B cell (primary cell): ENCODE data around the gene CKS2. TPM values are rescaled to one million over a fixed set of nuclear protein-coding genes. Genes with fewer than 3 reads are reported as not detected.

Source experiments
- ATAC-seq: fragments of 200-7000 bp; cut with Tn5 transposase; one replicate; pipeline ENCODE4 v1.10.0; 2021; ENCODE audit warnings: low read depth, mild to moderate bottlenecking, moderate number of reproducible peaks, moderate library complexity
- CTCF ChIA-PET: fragments of 350-600 bp; sonication (Branson Sonifier 250); formaldehyde crosslinking; loops from one replicate; lab custom pipeline; 2021; ENCODE audit warnings: antibody characterized with exemption, inconsistent platforms; lab: Charles Lee
- POLR2A ChIA-PET: fragments of 350-600 bp; sonication (Branson Sonifier 250); formaldehyde crosslinking; loops from one replicate; lab custom pipeline; 2021; ENCODE audit warnings: antibody characterized with exemption; lab: Charles Lee
- DNase-seq: peaks from one replicate; pipeline ENCODE4 v3.0.0; 2013
- H2AFZ ChIP-seq: 2 replicates; pipeline ENCODE4 v1.6.1; 2012; ENCODE audit warnings: mild to moderate bottlenecking, low read depth, low read length; ENCODE audit not compliant: insufficient read depth, poor library complexity, severe bottlenecking
- H3K27ac ChIP-seq, 2 donors: 1 replicate in 1 of 2; 2 replicates in 1 of 2; pipeline ENCODE4 v1.5.1; 2012 to 2013; ENCODE audit warnings: low read length in 2 of 2, mild to moderate bottlenecking in 2 of 2, moderate library complexity in 1 of 2
- H3K27me3 ChIP-seq, 4 experiments: fragments of 200-600 bp in 1 of 4; sonication (generic) in 1 of 4; replicated peaks in 1 of 4; 1 replicate in 2 of 4; 2 replicates in 2 of 4; pipeline versions ENCODE4 v1.6.1 to v1.7.0; 2013 to 2016; ENCODE audit warnings: low read length in 3 of 4, mild to moderate bottlenecking in 2 of 4, mixed read lengths in 1 of 4, moderate library complexity in 1 of 4; ENCODE audit not compliant: insufficient read depth in 4 of 4, control insufficient read depth in 3 of 4; ENCODE audit errors: control extremely low read depth in 1 of 4
- H3K36me3 ChIP-seq, 2 experiments: replicated peaks in 1 of 2; 1 replicate in 1 of 2; 2 replicates in 1 of 2; pipeline versions ENCODE4 v1.6.1 to v1.7.1; 2013; ENCODE audit warnings: low read length in 1 of 2; ENCODE audit not compliant: insufficient read depth in 2 of 2, control insufficient read depth in 1 of 2; ENCODE audit errors: control extremely low read depth in 1 of 2, extremely low read depth in 1 of 2
- H3K4me1 ChIP-seq, 2 donors: fragments of 200-600 bp in 1 of 2; sonication (generic) in 1 of 2; 1 replicate in 1 of 2; 2 replicates in 1 of 2; pipeline versions ENCODE4 v1.5.1 to v1.6.1; 2013 to 2017; ENCODE audit warnings: low read length in 2 of 2; ENCODE audit not compliant: control insufficient read depth in 2 of 2, insufficient read depth in 2 of 2
- H3K4me2 ChIP-seq: replicated peaks from 2 replicates; pipeline ENCODE3; 2012; ENCODE audit warnings: mild to moderate bottlenecking, low read depth, low read length; ENCODE audit not compliant: poor library complexity, severe bottlenecking
- H3K4me3 ChIP-seq, 5 experiments: fragments of 200-600 bp in 1 of 5; sonication (generic) in 1 of 5; 1 replicate in 3 of 5; 2 replicates in 2 of 5; pipeline versions ENCODE4 v1.5.1 to v1.7.0; 2011 to 2016; ENCODE audit warnings: low read length in 4 of 5, mild to moderate bottlenecking in 4 of 5, low read depth in 2 of 5, control low read depth in 1 of 5, moderate library complexity in 1 of 5; ENCODE audit not compliant: insufficient read depth in 1 of 5; ENCODE audit errors: control extremely low read depth in 1 of 5, extremely low read depth in 1 of 5
- H3K79me2 ChIP-seq: fragments of 200-600 bp; sonication (generic); one replicate; pipeline ENCODE4 v1.6.0; 2016; ENCODE audit warnings: low read length; ENCODE audit not compliant: control insufficient read depth, insufficient read depth
- H3K9ac ChIP-seq: fragments of 200-600 bp; sonication (generic); 2 replicates; pipeline ENCODE4 v1.6.1; 2017; ENCODE audit warnings: mild to moderate bottlenecking, low read length, moderate library complexity
- H3K9me3 ChIP-seq, 3 donors: one replicate each; pipeline versions ENCODE4 v1.6.1 to v1.7.1; 2013; ENCODE audit warnings: low read length in 2 of 3; ENCODE audit not compliant: control insufficient read depth in 2 of 3, insufficient read depth in 1 of 3; ENCODE audit errors: control extremely low read depth in 1 of 3
- H4K20me1 ChIP-seq: 2 replicates; pipeline ENCODE4 v1.6.0; 2012; ENCODE audit warnings: mild to moderate bottlenecking, low read length; ENCODE audit not compliant: insufficient read depth, control insufficient read depth, poor library complexity, severe bottlenecking
- H3K27ac Mint-ChIP-seq: one replicate; pipeline ENCODE4 v1.8.0; 2021; ENCODE audit warnings: mixed read lengths
- H3K27me3 Mint-ChIP-seq: one replicate; pipeline ENCODE4 v1.8.0; 2021; ENCODE audit warnings: mixed read lengths
- H3K4me1 Mint-ChIP-seq: one replicate; pipeline ENCODE4 v1.8.0; 2021; ENCODE audit warnings: mixed read lengths
- H3K4me3 Mint-ChIP-seq: one replicate; pipeline ENCODE4 v1.8.0; 2021; ENCODE audit warnings: mixed read lengths
- H3K9me3 Mint-ChIP-seq: one replicate; pipeline ENCODE4 v1.8.0; 2022; ENCODE audit warnings: mixed read lengths; ENCODE audit not compliant: insufficient read depth
- CTCF ChIP-seq: fragments of 200-600 bp; IDR thresholded peaks from one replicate; pipeline ENCODE4 v1.8.0; 2022; ENCODE audit warnings: antibody characterized with exemption, mild to moderate bottlenecking
- EZH2 ChIP-seq: IDR thresholded peaks from 2 replicates; pipeline ENCODE4 v1.6.1; 2012; ENCODE audit warnings: borderline replicate concordance, low read depth, mild to moderate bottlenecking, moderate library complexity, low read length; ENCODE audit not compliant: insufficient read depth, poor library complexity, severe bottlenecking
- WGBS: methylation state at CpG from one replicate; pipeline ENCODE4 v1.1.5; 2013; ENCODE audit warnings: missing lambda C conversion rate; ENCODE audit not compliant: insufficient coverage; 5-methylcytosine and 5-hydroxymethylcytosine counted together
- intact Hi-C: fragments of 100-400 bp; cut with micrococcal nuclease; formaldehyde crosslinking; loops from one replicate; pipeline ENCODE4 v1.10.0; 2022
- polyA plus RNA-seq: library from polyadenylated mRNA; depleted of rRNA; stranded (reverse); fragments of >200 nt; gene quantifications from 2 replicates; pipeline ENCODE4 v1.2.3, GENCODE V29; 2012
- total RNA-seq, 2 donors: library from RNA; stranded (reverse); fragments of 120-200 nt in 1 of 2; gene quantifications; 1 replicate in 1 of 2; 2 replicates in 1 of 2; pipeline versions ENCODE4 v1.2.3 to v1.2.4, GENCODE V29; 2013 to 2022

Gene CKS2
- total and polyA plus RNA-seq, 2 donors (not counting 1 experiment from before 2014, with no cell fraction given): 11.5 to 64.4 TPM

GRCh38 chr9:89352451-89352850, 41.5 kb downstream of the CKS2 start:
- peaks cover 33% of the 10 kb centered on the region for H4K20me1 ChIP-seq
- H3K27ac ChIP-seq: no peak overlapping the region
- peaks cover 15% of the 10 kb centered on the region for H3K79me2 ChIP-seq
- no peak overlapping the region for H3K9ac ChIP-seq
- peaks cover 4 to 91% of the 10 kb centered on the region in 2 experiments for H3K36me3 ChIP-seq
- no peak overlapping the region for H3K27ac Mint-ChIP-seq
- intact Hi-C loops: no loop called here
- no peak overlapping the region for H3K4me2 ChIP-seq
- H2AFZ ChIP-seq: no peak overlapping the region
- 100% methylated on average over 2 of the region's 3 CpGs for WGBS
- ChIA-PET CTCF (no interaction called here), POLR2A (no interaction called here)
- peaks cover 9% of the 10 kb centered on the region for H3K4me1 Mint-ChIP-seq
- TF ChIP-seq CTCF: no peak
- no peak for TF ChIP-seq EZH2
- DNase-seq (no peak), ATAC-seq (no peak)
- no peaks in the 10 kb centered on the region for H3K9me3 Mint-ChIP-seq
- peaks cover 0 to 7% of the 10 kb centered on the region in 2 donors for H3K4me1 ChIP-seq
- no peak overlapping the region for H3K4me3 Mint-ChIP-seq
- H3K4me3 ChIP-seq: no peak overlapping the region
- H3K27me3 ChIP-seq: no peaks in the 10 kb centered on the region
- H3K27me3 Mint-ChIP-seq: no peaks in the 10 kb centered on the region
- H3K9me3 ChIP-seq: no peaks in the 10 kb centered on the region

- ATAC-seq (no peak), DNase-seq (no peak)
- 100% methylated on average over 6 of the region's 8 CpGs for WGBS
- Histone ChIP-seq H3K4me1 (peaks cover 0 to 7% of the 10 kb centered on the region in 2 donors), H3K79me2 (peaks cover 15% of the 10 kb centered on the region), H3K9ac (no peak overlapping the region), H3K4me2 (no peak overlapping the region), H3K27ac (no peak overlapping the region), H2AFZ (no peak overlapping the region), H3K9me3 (no peaks in the 10 kb centered on the region), H3K4me3 (no peak overlapping the region), H3K27me3 (no peaks in the 10 kb centered on the region), H3K36me3 (peaks cover 4 to 91% of the 10 kb centered on the region in 2 experiments), H4K20me1 (peaks cover 33% of the 10 kb centered on the region)
- Mint-ChIP-seq H3K4me3 (no peak overlapping the region), H3K4me1 (peaks cover 9% of the 10 kb centered on the region), H3K27me3 (no peaks in the 10 kb centered on the region), H3K9me3 (no peaks in the 10 kb centered on the region), H3K27ac (no peak overlapping the region)
- POLR2A ChIA-PET: no interaction called here
- no peak for TF ChIP-seq CTCF
- no peak for TF ChIP-seq EZH2
- intact Hi-C loops: no loop called here
- CTCF ChIA-PET: no interaction called here
Measured at GRCh38 chr9:89352874-89353649, 42.1 kb downstream of the CKS2 start.
